ENCODE results near the gene ZNF546.
"Not testable (repeated sequence)": the region's sequence is repeated elsewhere in the genome, so short reads cannot be mapped to it uniquely, and the experiment has no call there.

The ZNF546 gene

GRCh38 chr19:39996811-39997637 is at the start of gene ZNF546:
Gene ZNF546, plus strand, starts transcription at chr19:39997060. Its CDS starts 1,267 bp downstream, at chr19:39998327.
- H3K4me1 Mint-ChIP-seq, result peaks cover 20% of the 10 kb centered on the region
- H3K9me3 Mint-ChIP-seq, result peaks cover 16% of the 10 kb centered on the region
- peaks cover 28% of the 10 kb centered on the region for H3K36me3 Mint-ChIP-seq (ENCODE audit: low read depth)
- H3K27me3 Mint-ChIP-seq (ENCODE audit: low read depth), result no peaks in the 10 kb centered on the region
- TF ChIP-seq CTCF (IDR thresholded peaks at IDR 0.05; ENCODE audit: unreplicated experiment in 3 of 3), result no peak
- H3K27ac Mint-ChIP-seq, result peak within 1 kb of the TSS; percentile 88 to 98 (median 96)
- peak within 1 kb of the TSS; percentile 98 to 99 (median 98) for H3K4me3 Mint-ChIP-seq

GRCh38 chr19:39949026-39949747 is 47.7 kb upstream of the ZNF546 start:
- Mint-ChIP-seq H3K4me3 (no peak overlapping the region), H3K36me3 (ENCODE audit: low read depth) (no peaks in the 10 kb centered on the region), H3K27me3 (ENCODE audit: low read depth) (peaks cover 4% of the 10 kb centered on the region), H3K4me1 (peaks cover 3% of the 10 kb centered on the region), H3K27ac (no peak overlapping the region), H3K9me3 (no peaks in the 10 kb centered on the region)
- TF ChIP-seq CTCF (IDR thresholded peaks at IDR 0.05; ENCODE audit: unreplicated experiment in 3 of 3), result no peak

- no peak overlapping the region for H3K27ac Mint-ChIP-seq
- H3K36me3 Mint-ChIP-seq (ENCODE audit: low read depth), result no peaks in the 10 kb centered on the region
Measured at GRCh38 chr19:39951065-39951650, 45.7 kb upstream of the ZNF546 start.

GRCh38 chr19:39951686-39952085 is 45.2 kb upstream of the ZNF546 start:
- H3K36me3 Mint-ChIP-seq (ENCODE audit: low read depth), result no peaks in the 10 kb centered on the region

More at GRCh38 chr19:39951065-39951650, 45.7 kb upstream of the ZNF546 start:
- no peak overlapping the region for H3K4me3 Mint-ChIP-seq
- no peaks in the 10 kb centered on the region for H3K9me3 Mint-ChIP-seq
- no peak for TF ChIP-seq CTCF (IDR thresholded peaks at IDR 0.05; ENCODE audit: unreplicated experiment in 3 of 3)
- no peaks in the 10 kb centered on the region for H3K4me1 Mint-ChIP-seq
- H3K27me3 Mint-ChIP-seq (ENCODE audit: low read depth), result peaks cover 4% of the 10 kb centered on the region

GRCh38 chr19:39953915-39954314 is 42.9 kb upstream of the ZNF546 start:
- H3K9me3 Mint-ChIP-seq, result no peaks in the 10 kb centered on the region
- no peaks in the 10 kb centered on the region for H3K27me3 Mint-ChIP-seq (ENCODE audit: low read depth)
- H3K4me1 Mint-ChIP-seq, result no peaks in the 10 kb centered on the region

More at GRCh38 chr19:39951686-39952085, 45.2 kb upstream of the ZNF546 start:
- TF ChIP-seq CTCF (IDR thresholded peaks at IDR 0.05; ENCODE audit: unreplicated experiment in 3 of 3), result no peak
- Mint-ChIP-seq H3K4me3 (no peak overlapping the region), H3K4me1 (no peaks in the 10 kb centered on the region), H3K27ac (no peak overlapping the region), H3K9me3 (no peaks in the 10 kb centered on the region), H3K27me3 (ENCODE audit: low read depth) (peaks cover 4% of the 10 kb centered on the region)

GRCh38 chr19:39957886-39958285 is 39.0 kb upstream of the ZNF546 start:
- H3K9me3 Mint-ChIP-seq; H3K4me1 Mint-ChIP-seq; H3K27me3 Mint-ChIP-seq (ENCODE audit: low read depth); H3K36me3 Mint-ChIP-seq (ENCODE audit: low read depth); H3K27ac Mint-ChIP-seq; H3K4me3 Mint-ChIP-seq: not testable (repeated sequence)

More at GRCh38 chr19:39953915-39954314, 42.9 kb upstream of the ZNF546 start:
- H3K27ac Mint-ChIP-seq, result no peak overlapping the region
- no peaks in the 10 kb centered on the region for H3K36me3 Mint-ChIP-seq (ENCODE audit: low read depth)
- TF ChIP-seq CTCF (IDR thresholded peaks at IDR 0.05; ENCODE audit: unreplicated experiment in 3 of 3), result no peak
- H3K4me3 Mint-ChIP-seq, result no peak overlapping the region

- H3K27ac Mint-ChIP-seq; H3K4me1 Mint-ChIP-seq; H3K4me3 Mint-ChIP-seq; H3K36me3 Mint-ChIP-seq (ENCODE audit: low read depth); H3K27me3 Mint-ChIP-seq (ENCODE audit: low read depth); H3K9me3 Mint-ChIP-seq: not testable (repeated sequence)
Measured at GRCh38 chr19:39958942-39959341, 37.9 kb upstream of the ZNF546 start.

- not testable (repeated sequence) for H3K27ac Mint-ChIP-seq; H3K27me3 Mint-ChIP-seq (ENCODE audit: low read depth); H3K4me3 Mint-ChIP-seq; H3K4me1 Mint-ChIP-seq; H3K36me3 Mint-ChIP-seq (ENCODE audit: low read depth); H3K9me3 Mint-ChIP-seq
Measured at GRCh38 chr19:39959407-39959806, 37.5 kb upstream of the ZNF546 start.
